Stimulated activated CD4-positive, alpha-beta T cell treated with anti-CD3 and anti-CD28 coated beads, Interleukin-1b, Interleukin-23, amount 100 ng/mL, for 4 hours (primary cell): ENCODE results near the gene NFIX.

Experiments
- DNase-seq, 2 donors: peaks; one replicate each; pipeline ENCODE4 v3.0.0-alpha.2; 2020; ENCODE audit warnings: low read depth in 2 of 2

The NFIX gene

DNA sequence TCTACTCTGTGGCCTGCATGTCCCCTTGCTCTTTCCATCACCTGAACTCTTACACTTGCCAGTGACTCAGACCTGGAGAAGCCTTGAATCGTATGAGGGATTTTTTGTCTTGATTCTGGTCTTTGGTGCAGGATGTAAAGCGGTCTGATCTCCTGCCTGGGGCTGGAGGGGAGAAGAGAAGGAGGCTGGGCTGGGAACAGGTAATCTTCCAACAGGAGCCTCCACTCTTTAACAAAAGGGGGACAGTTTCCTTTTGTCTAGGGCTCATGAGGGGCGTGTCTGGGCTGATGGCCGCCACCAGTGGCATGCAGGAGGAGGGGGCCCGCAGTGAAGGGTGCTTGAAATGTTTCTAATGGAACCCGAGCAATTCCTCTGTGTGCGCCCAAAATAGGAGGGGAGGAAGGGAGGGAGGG, 24.7 kb downstream of the NFIX start:
- no peak for DNase-seq

DNA sequence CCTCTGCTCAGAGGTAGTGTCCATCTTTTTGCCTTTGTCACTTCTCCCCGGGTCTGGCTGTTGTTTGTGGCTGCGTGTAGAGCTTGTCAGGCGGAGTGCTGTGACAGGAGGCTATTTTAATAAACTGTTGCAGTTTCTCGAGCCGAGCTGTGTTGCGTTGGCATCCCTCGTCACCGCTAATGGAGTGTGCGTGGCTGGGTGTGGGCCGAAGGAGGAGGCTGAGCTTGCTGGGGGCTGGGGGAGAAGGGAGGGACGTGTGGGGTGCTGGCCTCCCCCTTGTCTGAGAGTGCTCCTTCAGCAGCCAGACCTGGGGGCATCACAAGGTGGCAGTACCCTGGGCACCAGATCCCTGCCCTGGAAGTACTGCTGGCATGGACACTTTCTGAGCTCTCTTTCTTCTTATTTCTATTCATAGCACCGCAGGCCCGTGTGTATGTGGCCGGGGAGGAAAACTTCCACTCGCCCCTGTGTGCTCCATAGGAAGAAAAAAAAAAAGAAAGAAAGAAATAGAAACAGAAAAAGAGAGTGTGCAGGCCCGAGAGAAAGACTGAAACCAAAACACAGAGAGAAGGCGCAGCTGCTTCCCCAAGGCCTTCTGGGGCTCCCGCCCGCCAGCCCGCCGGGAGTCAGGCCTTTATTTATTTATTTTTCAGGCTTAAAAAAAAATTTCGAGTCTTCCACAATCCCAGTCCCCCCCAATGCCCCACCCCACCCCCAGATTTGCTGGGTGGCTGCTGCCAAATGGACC, 27.0 kb downstream of the NFIX start:
- no peak for DNase-seq

DNA sequence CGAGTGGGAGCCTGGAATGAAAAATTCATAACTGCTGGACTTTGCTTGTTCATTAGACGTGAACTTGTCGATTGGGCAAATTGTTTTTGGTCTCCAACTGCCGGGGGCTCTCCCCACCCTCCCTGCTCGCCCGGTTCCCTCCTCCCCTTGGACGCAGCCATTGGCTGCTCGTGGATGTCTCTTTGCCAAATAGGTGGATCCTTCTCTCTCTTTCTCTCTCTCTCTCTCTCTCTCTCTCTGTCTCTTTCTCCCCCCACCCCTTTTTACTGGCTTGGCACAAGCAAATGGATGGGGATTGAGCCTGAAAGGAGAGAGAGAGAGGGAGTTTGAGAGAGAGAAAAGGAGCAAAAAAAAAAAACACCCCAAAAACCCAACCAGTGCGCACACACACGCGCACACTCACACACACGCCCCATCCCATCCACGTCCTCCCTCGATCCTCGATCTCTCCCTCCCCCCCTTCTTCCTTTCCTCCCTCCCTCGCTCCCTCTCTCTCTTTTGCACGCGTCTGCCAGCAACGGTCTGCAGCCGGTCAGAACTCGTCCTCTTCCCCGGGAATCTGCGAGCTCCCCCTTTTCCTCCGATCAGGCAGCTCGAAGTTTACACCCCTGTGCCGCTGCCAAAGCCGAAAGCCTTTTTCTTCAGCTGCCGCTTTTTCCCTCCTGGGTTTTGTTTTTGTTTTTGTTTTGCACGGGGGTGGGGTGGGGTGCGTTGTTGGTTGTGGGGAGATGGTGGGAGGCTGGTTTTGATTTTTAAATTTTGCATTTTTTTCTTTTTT, 27.8 kb downstream of the NFIX start:
- DNase-seq: no peak

DNA sequence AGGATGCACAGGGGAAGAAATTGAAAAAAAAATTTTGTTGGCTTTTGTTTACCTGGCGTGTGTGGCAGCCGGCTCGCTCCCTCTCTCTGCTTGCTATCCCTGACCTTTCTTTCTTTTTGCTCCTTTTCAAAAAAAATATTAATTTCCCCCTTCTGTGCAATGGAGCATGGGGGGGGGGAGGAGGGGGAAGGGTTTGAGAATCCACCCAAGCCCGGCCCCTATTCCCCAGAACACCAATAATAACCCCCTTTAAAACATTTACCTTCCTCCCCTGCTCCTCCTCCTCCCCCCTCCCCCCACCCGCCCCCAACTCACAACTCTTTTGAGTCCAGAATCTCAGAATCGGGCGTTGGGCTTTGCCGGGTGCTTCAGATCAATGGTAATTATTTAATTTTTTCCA, 28.4 kb downstream of the NFIX start:
- no peak for DNase-seq

DNA sequence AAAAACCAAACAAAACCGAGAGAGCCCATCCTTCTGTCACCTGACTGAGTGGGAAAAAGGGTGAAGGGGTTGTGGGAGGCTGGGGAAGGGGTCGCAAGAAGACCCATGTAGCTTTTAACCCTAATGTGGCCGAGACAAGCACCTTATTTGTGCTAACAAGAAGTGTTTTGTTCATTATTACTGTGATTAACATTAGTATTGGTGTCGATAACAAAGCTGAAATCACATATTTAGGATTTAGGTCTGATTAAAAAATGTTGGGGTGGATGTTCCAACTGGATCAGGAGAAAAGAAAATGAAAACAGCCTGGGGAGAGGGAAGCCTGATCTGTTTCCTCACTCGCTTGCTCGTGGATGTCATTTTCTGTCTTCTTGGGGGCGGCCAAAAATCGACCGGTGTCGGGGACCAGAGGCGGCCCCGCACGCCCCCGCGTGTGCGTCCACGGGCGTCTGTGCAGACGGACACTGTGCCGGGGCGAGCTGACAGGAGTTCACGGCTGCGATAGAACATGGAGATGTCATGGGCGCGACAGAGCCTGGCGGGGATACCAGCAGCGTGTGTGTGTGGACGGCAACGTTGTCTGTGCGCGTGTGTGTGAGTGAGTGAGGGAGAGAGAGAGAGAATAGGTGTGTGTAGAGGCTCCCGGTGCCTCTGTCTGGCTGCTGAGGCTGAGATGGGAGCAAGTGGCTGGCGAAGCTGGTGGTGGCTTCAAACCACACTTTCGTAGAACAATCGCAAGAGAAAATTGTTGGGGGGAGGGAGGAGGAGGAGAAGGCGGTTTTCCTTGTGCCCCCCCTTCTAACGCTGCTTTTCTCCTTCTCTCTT, 29.1 kb downstream of the NFIX start:
- no peak for DNase-seq

DNA sequence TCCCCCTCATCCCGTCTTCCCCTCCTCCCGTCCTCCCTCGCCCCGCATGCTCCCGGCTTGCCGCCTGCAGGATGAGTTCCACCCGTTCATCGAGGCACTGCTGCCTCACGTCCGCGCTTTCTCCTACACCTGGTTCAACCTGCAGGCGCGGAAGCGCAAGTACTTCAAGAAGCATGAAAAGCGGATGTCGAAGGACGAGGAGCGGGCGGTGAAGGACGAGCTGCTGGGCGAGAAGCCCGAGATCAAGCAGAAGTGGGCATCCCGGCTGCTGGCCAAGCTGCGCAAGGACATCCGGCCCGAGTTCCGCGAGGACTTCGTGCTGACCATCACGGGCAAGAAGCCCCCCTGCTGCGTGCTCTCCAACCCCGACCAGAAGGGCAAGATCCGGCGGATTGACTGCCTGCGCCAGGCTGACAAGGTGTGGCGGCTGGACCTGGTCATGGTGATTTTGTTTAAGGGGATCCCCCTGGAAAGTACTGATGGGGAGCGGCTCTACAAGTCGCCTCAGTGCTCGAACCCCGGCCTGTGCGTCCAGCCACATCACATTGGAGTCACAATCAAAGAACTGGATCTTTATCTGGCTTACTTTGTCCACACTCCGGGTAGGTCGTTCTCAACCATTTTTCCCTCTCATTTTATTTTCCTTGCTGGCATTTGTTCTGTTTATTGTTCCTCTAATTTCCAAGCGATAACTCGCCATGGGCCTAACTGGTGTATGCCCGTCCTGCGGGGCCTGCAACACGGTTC, 29.8 kb downstream of the NFIX start:
- DNase-seq: no peak

DNA sequence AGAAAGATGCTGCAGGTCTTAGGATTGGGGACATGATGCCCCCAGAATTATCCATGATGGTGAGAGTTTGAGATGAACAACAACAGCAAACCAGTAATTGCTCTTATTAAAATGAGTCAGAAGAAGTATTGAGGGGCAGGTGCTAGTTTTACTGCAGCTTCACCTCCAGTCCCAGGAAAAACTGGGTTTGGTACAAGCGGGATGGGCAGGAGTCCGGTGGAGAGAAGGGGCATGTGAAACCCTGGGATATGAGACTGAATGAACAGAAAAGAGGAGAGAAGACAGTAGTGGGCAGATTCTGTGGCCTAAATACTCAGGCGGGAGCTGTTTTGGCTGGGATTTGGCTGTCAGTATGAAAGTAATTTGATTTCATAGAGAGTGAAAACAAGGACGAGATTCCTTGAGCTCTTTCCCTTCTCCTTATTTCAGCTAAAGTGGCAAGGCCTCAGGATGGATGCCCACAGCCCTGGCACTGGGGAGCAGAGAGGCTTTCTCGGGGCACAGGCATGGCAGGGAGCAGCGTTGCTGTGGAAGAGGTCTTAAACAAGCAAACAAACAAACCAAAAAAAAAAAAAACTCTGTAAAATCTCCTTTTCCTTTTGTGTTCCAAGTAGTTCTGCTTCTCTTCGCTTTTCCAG, 30.7 kb downstream of the NFIX start:
- no peak for DNase-seq

DNA sequence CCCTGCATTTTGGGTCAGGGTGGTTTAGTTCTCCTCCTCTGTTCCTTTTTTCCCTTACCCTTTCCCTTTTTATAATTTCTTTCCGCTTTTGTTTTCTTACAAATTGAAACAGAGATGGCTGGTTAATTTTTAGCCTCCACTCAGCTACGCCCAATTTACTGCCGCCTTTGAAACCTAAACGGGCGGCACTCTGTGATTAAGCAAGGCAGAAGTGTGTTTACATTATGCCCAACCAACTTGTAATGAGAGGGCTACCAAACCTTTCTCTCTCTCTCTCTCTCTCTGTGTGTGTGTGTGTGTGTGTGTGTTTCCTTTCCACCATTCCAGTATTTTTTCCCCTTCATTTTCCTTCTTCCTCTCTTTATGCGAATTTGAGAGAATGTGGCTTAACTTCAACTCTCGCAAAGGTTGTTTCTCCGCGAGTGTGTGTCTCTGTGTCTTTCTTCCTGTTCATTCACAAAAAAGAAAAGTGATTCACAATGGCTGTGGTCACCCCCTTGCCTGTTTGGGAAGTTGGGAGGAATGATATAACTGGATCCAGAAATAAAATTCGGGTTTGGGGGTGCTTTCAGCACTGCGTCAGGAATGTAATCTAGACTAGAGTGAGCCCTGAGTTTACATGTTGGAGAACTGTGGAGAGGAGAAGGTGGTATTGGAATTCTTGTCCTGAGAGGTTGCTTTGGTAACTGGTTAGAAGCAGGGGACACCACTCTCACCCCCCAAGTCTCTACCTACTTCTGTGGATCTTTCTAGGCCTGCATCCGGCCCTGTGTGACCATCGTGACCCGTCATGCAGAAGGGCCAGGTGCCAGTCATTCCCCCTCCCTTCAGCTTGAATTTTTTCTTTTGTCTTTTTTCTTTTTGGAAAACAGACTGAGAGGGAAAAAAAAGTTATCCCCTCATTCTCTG, 31.4 kb downstream of the NFIX start:
- DNase-seq: no peak

DNA sequence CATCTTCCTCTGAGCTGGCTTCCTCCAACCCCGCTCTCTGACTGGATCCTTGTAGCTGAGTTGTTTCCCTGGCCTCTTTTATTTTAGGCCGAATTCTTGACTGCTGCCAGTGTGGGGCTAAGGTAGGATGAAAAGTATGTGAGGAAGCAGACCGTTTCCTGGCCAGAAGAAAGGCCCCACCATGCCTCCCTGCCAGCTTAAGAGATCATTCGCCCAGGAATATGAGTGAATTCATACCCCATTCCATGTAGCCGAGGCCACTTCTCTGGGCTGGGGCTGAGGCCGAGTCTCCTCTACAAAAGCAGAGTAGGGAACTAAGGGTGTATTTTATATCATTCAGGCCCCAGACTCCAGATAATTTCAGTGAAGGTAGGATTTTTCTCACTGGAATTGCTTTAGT, 32.3 kb downstream of the NFIX start:
- DNase-seq: no peak

DNA sequence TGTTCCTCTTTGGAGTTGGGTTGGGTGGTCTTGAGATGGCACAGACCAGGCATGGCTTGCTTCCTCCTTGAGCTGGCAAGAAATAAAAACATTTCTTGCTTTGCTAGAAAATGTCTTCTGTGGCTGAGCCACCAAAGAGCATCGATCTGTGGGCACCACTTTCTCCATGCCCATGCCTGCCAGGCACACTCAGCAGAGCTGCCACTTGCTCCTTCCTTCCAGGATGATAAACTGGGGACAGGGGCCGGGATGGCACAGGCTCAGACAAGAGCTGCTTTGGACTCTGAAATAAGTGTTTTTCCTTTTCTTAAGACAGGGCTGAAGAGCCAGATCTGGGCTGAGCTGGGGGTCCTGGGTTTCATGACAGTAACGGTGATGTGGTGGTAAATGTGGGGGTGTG, 32.8 kb downstream of the NFIX start:
- no peak for DNase-seq

DNA sequence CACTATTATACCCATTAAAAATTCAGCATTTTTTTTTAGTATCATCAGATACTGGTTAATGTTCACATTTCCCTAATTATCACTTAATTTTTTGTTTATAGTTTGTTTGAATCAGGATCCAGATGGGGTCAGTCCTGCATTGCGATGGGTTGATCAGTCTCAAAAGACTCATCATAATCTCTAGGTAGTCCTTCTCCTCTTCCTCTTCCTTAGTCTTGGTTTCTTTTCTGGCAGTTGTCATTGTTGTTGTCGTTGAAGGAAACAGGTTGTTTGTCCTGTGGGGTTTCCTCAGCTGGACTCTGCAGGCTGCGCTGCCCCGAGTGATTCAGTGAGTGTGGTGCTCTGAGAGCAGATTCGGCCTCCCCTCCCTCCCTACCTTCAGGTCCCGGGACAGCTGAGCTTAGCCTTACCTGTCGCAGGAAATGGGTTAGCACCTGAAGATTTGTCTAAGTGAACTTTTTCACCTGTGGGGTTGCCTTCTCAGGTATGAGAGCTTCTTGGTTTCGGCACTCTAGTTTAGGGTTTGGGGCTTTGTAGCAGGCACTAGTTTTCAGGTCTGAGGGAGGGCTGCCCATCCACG, 34.1 kb downstream of the NFIX start:
- no peak for DNase-seq

DNA sequence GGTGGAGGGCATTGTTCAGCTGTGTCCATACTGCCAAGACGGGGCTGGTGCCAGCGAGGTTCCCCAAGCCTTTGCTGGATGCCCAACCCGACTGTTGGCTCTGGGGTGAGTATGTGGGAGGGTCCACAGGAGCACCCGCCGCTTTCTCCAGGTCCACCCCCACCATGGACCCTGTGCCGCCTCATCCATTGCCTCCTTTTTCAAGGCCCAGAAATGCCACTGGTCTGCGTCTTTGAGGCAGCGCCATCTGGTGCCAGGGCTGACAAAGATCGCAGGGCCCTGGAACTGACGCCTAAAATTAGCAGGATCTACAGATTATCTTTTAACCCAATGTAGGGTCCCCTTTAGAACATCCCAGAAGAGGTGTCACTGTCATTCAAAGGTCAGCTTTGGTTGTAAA, 34.6 kb downstream of the NFIX start:
- DNase-seq: no peak

DNA sequence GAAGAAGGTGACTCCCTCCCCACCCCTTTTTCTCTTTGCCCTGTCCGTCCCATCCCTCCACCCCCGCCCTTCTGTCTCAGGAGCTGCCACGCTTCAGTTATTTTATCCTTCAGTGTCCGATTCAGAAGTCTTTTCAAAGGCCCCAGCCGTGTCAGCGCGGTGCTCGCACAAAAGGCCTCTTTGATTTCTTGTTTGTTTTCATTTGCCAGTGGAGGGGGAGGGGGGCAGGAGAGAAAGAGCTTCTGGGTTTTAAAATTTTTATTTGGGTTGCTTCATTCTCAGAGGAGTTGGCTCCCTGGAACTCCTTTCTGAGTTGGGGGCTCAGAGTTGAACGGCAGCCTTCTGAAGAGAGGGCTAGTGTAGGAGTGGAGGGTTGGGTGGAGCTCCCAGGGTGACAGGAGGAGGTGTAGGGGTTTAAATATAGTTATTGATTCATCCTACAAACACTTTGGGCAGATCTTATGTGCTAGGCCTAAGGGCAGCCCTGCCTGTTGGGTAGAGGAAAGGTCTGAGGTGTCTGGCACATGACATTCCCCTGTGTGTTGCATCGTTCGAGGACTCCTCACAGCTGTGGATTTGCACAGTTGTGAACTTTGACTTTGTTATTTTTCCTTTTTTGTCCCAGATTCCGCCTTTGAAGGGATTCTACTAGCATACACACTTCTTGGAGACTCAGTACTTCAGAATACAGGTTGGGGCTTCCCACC, 36.8 kb downstream of the NFIX start:
- DNase-seq: no peak

DNA sequence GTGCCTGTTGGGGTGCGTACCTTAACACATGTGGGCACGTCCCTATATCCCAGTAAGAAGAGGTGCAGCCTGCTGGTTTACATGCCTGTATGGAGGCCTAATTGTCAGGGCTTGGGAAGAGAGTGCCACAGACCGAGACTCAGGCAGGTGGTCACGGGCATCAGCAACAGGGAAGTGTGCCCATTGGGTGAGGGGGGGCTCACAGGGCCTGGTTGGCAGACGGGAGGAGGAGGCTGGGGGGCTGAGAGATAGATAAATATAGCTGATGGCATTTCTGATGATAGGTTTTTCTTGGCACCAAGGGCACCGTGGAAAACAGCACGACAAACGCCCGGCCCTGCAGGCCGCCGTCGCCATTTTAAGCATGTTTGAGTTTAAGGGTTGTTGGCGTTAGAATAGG, 37.6 kb downstream of the NFIX start:
- DNase-seq: no peak

DNA sequence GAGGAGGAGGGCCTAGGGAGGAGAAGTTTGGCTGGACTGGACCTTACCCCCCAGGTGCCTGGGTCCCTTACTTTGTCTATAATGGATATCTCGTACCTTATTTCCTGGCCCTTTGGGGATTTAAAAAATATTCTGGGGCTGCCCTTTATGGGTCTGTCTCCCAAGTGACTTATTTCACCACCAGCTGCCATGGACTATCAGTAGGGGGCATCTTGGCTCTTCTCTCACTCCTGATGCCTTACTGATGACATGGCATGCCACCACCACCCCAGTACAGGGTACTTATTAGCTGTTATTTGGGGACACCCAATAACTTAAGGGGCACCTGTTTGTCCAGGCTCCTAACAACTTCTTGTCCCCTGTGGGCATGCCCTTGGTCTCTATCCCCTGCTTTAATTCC, 38.0 kb downstream of the NFIX start:
- no peak for DNase-seq

DNA sequence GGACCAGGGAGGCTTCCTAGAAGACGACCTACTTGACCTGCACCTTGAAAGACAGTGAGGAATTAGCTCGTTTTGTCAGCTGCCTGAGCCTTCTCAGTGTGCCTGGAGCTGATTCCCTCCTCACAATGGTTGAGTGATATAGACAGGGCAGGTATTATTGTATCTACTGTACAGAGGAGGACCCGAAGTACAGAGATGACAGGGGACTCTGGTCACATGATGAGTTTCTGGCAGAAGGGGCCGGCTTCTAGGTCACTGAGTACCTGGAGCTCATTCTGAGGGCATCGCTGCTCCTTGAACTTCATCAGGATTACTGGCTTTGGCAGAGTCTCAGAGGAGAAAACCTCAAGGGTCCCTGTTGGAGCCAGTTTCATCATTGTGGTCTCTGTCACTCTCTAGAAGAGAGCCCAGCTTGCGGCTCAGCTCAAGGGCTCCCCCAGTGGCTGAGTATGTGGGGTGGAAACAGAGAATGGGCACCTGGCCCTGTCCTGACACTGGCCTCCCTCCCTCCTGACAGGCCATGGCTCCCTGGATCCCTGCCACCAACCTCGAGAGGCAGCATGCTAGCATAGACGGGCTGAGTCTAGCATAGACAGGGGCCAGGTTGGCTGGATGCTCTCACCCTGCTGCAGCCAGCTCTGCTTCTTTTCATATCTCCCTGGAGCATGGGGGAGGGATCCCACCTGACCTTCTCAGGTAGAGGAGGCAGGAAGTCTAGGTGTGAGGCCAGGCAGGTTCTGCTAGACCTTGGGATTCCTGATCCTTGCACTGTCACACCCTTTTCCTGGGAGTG, 38.7 kb downstream of the NFIX start:
- DNase-seq: peak in 1 of 2 donors; percentile 37

DNA sequence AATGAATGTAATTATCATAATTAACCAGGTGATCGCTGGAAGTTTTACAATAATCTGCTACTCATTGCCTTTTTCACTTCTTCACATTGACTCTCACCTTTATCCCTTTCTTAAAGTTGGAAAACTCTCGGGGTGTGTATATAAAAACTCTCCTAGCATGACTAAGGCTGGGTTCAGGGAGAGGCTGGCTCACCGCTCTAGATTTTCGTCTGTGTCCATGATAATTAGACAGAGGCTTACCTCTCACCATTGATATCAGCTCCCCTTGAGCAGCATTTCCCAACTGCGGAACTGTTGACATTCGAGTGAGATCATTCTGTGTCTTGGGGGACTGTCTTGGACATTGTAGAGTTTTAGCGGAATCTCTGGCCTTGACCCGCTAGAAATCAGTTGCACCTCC, 39.4 kb downstream of the NFIX start:
- no peak for DNase-seq

DNA sequence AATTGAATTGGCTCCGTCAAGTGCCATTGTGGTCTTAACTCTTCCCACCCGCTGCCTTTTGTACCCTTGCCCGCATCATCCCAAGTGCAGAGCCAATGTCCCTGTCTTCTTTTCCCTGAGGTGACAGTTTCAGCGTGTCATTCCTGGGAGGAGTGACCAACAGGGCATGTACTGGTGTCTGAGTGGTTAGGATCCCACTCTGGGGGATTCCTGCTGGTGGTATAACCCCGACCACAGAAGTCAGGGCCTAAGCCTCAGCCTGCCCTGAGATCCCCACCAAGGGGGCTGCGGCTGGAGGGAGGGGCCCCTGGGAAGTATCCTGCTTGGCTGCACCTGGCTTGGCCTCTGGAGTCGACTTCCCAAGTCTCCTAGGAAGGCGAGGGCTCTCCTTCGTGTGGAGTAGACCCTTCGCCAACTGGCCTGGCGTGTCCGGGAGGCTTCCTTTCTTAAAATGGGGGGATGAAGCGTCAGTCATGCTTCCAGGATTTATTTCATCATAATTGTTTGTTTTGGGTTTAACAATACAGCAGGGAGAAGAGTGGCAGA, 40.6 kb downstream of the NFIX start:
- DNase-seq: no peak
